SK-N-SH (cell line): ENCODE results near the gene TAS2R41.

ENCODE experiments used
- CHD2 ChIP-seq: fragments of 150-350 bp; IDR thresholded peaks from 2 replicates; pipeline ENCODE4 v1.6.1; 2018; ENCODE audit warnings: low read length; ENCODE audit not compliant: partially characterized antibody
- CTCF ChIP-seq: fragments of 200-600 bp; sonication (generic); IDR thresholded peaks from 2 replicates; pipeline ENCODE4 v1.6.1; 2017; ENCODE audit warnings: antibody characterized with exemption, mild to moderate bottlenecking, moderate library complexity
- MXI1 ChIP-seq: IDR thresholded peaks from 2 replicates; pipeline ENCODE4 v1.6.1; 2012; ENCODE audit warnings: mild to moderate bottlenecking, low read depth, low read length, improper control_type of control experiment
- NRF1 ChIP-seq: IDR thresholded peaks from 2 replicates; pipeline ENCODE4 v1.6.1; 2012; ENCODE audit warnings: low read depth, mild to moderate bottlenecking, low read length
- POLR2AphosphoS5 ChIP-seq: IDR thresholded peaks from 2 replicates; pipeline ENCODE4 v1.6.1; 2012; ENCODE audit warnings: low read depth, low read length
- RCOR1 ChIP-seq: fragments of 150-350 bp; IDR thresholded peaks from 2 replicates; pipeline ENCODE4 v1.6.1; 2017; ENCODE audit warnings: antibody characterized with exemption, low read length
- REST ChIP-seq: IDR thresholded peaks from 2 replicates; pipeline ENCODE4 v1.6.1; 2012; ENCODE audit warnings: mild to moderate bottlenecking, low read depth, low read length, moderate library complexity
- SMC3 ChIP-seq: IDR thresholded peaks from 2 replicates; pipeline ENCODE4 v1.6.1; 2012; ENCODE audit warnings: low read depth, low read length, improper control_type of control experiment
- USF2 ChIP-seq: fragments of 150-350 bp; IDR thresholded peaks from 2 replicates; pipeline ENCODE4 v1.6.1; 2017; ENCODE audit warnings: antibody characterized with exemption, low read length, low read depth, borderline replicate concordance
- ZBTB33 ChIP-seq: IDR thresholded peaks from 2 replicates; pipeline ENCODE4 v1.4.0; 2012; ENCODE audit warnings: low read depth, borderline replicate concordance
- TF ChIP-seq, protein P1 (sequence below): IDR thresholded peaks from 2 replicates; pipeline ENCODE4 v1.4.0; 2012; ENCODE audit warnings: low read depth

DNA sequence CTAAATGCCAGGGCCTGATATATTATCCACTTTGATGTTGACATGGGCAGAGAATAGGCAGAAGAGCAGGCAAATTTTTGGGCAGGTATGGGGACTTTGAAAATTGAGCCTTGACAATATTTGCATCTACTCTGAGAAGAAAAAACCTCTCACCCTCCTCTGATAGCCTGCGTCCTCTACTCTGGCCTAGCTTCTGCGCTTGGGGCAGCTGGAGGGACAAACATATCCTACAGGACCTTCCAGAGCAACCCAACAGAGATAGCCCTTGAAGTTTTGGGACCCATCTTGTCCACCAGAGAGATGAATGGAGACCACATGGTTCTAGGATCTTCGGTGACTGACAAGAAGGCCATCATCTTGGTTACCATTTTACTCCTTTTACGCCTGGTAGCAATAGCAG is 34.5 kb upstream of the TAS2R41 start, which contains the start of gene TAS2R60:
- no peak for TF ChIP-seq CTCF
- TF ChIP-seq RCOR1, result no peak
- no peak for TF ChIP-seq CHD2
- TF ChIP-seq POLR2AphosphoS5, result no peak
- TF ChIP-seq, protein P1, sequence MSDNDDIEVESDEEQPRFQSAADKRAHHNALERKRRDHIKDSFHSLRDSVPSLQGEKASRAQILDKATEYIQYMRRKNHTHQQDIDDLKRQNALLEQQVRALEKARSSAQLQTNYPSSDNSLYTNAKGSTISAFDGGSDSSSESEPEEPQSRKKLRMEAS, result no peak
- TF ChIP-seq NRF1, result no peak
- no peak for TF ChIP-seq USF2
- TF ChIP-seq REST, result no peak
- no peak for TF ChIP-seq SMC3
- no peak for TF ChIP-seq ZBTB33
- no peak for TF ChIP-seq MXI1
